ENCODE measurements around the gene PNPLA7. TPM values are rescaled to one million over a fixed set of nuclear protein-coding genes. Genes with fewer than 3 reads are reported as not detected.

PNPLA7 gene
- total and polyA plus RNA-seq, 2 of the 13 experiments (the other 11 are each of a cell fraction or from before 2014, with no cell fraction given): 0.42 to 1.5 TPM

- TF ChIP-seq FOXK1 (CRISPR knock-in tag; IDR thresholded peaks at IDR 0.05; ENCODE audit: borderline replicate concordance, low read depth) (peak; percentile 81; the same call in 1 of the 2 replicates), ZNF331 (CRISPR knock-in tag; IDR thresholded peaks at IDR 0.05) (peak; percentile 84), FOSL1 (CRISPR knock-in tag; IDR thresholded peaks at IDR 0.05; ENCODE audit: borderline replicate concordance) (0 out of 2 replicates have a peak, but pooled peaks have one; percentile 7), NBN (conservative IDR thresholded peaks at IDR 0.05) (no peak), POGK (CRISPR knock-in tag; conservative IDR thresholded peaks at IDR 0.05) (peak; percentile 92), ZNF788 (CRISPR knock-in tag; IDR thresholded peaks at IDR 0.05; ENCODE audit: borderline replicate concordance) (peak; percentile 88; the same call in 1 of the 2 replicates), IRF2 (CRISPR knock-in tag; IDR thresholded peaks at IDR 0.05) (peak; percentile 87), ARHGAP35 (CRISPR knock-in tag; IDR thresholded peaks at IDR 0.05; ENCODE audit: borderline replicate concordance) (no peak), ZBED4 (CRISPR knock-in tag; IDR thresholded peaks at IDR 0.05; ENCODE audit: borderline replicate concordance) (peak; percentile 88), PHF8 (CRISPR knock-in tag; IDR thresholded peaks at IDR 0.05) (peak; percentile 75), ZNF281 (CRISPR knock-in tag; IDR thresholded peaks at IDR 0.05; ENCODE audit: borderline replicate concordance) (peak; percentile 37; the same call in 1 of the 2 replicates), ZNF816 (CRISPR knock-in tag; IDR thresholded peaks at IDR 0.05; ENCODE audit: borderline replicate concordance) (peak; percentile 82), ZNF512 (CRISPR knock-in tag; IDR thresholded peaks at IDR 0.05) (no peak), SP4 (CRISPR knock-in tag; IDR thresholded peaks at IDR 0.05) (peak; percentile 93), ASH2L (IDR thresholded peaks at IDR 0.05; ENCODE audit: insufficient read length, low read depth, low read length) (peak; percentile 63)
- TF ChIP-seq, protein P1, sequence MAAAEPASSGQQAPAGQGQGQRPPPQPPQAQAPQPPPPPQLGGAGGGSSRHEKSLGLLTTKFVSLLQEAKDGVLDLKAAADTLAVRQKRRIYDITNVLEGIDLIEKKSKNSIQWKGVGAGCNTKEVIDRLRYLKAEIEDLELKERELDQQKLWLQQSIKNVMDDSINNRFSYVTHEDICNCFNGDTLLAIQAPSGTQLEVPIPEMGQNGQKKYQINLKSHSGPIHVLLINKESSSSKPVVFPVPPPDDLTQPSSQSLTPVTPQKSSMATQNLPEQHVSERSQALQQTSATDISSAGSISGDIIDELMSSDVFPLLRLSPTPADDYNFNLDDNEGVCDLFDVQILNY (CRISPR knock-in tag; conservative IDR thresholded peaks at IDR 0.05): 0 out of 2 replicates have a peak, but pooled peaks have one; percentile 50
These were observed 127.3 kb downstream of the PNPLA7 start, which contains the start of the genes EXD3 and NOXA1 (continued) for GRCh38 chr9:137422604-137423513.

Data from HepG2 (cell line).